Omental fat pad (tissue), 4 donors: ENCODE data around the gene APOBEC2. TPM values are rescaled to one million over a fixed set of nuclear protein-coding genes. Genes with fewer than 3 reads are reported as not detected.

ENCODE experiments used
- ATAC-seq: fragments of 150-250 bp; one replicate; pipeline ENCODE4 v1.9.1; 2016; ENCODE audit warnings: mild to moderate bottlenecking, moderate library complexity; ENCODE audit not compliant: low FRiP score
- DNase-seq: peaks from one replicate; pipeline ENCODE4 v3.0.0-alpha.2; 2019; ENCODE audit warnings: low spot score
- total RNA-seq, 4 donors: library from RNA; depleted of rRNA; stranded (reverse); fragments of >200 nt; gene quantifications; one replicate each; pipeline ENCODE4 v1.1.0, GENCODE V29; 2016
- TF ChIP-seq, protein P1 (sequence below), 3 donors: fragments of 450-650 bp; IDR thresholded peaks; one replicate each; pipeline ENCODE4 v1.5.1; 2016 to 2017; ENCODE audit warnings: antibody characterized with exemption in 3 of 3, mild to moderate bottlenecking in 3 of 3, moderate library complexity in 2 of 3

APOBEC2 gene
- total RNA-seq, 4 donors from 2014 or later = not detected

DNA sequence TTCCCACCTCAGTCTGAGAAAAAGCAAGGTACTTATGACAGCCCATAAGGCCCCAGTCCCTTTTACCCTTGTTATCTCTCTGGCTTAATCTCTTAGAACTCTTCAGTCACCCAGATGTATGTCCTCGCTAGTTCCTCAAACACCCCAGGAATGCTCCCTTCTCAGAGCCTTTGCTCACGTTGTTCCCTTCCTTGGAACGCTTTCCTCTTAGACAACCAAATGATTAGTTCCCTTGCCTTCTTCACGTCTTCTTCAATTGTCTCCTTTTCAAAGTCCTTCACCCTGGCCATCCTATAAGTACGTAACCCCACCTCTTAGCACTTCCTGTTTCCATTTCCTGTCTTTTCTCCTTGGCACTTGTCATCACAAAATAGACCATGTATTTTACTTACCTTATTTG, 1.1 kb upstream of the APOBEC2 start:
- DNase-seq (no peak), ATAC-seq (no peak)

DNA sequence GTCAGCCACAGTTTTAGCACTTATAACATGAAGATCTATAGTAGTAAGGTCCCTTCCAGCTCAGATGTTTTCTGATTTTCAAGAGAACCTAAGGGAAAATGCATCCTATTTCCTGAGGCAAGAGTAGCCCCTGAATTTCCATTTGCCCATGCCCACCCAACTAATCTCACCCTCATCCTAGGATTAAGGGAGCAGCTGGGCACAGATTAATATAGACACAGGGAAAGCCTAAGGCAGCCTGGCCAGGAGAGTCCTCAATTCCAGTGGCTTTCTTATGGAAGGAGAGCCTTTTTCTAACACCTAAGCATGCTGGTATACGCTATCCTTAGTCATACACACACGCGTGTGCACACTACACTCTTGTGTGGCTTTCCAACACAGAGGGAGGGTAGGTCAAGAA, 1.5 kb downstream of the APOBEC2 start:
- DNase-seq = no peak
- no peak for ATAC-seq
- TF ChIP-seq, protein P1, sequence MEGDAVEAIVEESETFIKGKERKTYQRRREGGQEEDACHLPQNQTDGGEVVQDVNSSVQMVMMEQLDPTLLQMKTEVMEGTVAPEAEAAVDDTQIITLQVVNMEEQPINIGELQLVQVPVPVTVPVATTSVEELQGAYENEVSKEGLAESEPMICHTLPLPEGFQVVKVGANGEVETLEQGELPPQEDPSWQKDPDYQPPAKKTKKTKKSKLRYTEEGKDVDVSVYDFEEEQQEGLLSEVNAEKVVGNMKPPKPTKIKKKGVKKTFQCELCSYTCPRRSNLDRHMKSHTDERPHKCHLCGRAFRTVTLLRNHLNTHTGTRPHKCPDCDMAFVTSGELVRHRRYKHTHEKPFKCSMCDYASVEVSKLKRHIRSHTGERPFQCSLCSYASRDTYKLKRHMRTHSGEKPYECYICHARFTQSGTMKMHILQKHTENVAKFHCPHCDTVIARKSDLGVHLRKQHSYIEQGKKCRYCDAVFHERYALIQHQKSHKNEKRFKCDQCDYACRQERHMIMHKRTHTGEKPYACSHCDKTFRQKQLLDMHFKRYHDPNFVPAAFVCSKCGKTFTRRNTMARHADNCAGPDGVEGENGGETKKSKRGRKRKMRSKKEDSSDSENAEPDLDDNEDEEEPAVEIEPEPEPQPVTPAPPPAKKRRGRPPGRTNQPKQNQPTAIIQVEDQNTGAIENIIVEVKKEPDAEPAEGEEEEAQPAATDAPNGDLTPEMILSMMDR (IDR thresholded peaks at IDR 0.05) = no peak

More for the DNA sequence above, 1.1 kb upstream of the APOBEC2 start:
- TF ChIP-seq, protein P1 (IDR thresholded peaks at IDR 0.05) = no peak

DNA sequence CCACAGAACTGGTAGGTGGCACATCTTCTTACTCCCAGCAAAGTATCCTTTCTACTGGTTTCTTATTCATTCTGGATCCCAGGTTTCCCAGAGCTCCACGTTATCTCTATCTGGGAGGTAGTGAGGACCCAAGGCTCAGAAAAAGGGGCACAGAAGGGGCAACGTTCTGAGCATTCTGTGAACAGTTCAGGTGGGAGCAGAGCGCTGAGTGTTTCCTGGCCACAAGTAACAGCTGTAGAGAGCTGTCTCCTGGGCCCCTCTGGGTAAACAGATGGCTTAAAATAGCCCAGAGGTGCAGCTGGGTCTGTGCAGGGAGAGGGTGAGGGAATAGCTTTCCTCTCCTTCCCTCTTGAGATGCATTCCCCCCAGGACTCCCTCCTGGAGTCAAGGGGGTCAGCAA, 2.1 kb downstream of the APOBEC2 start:
- ATAC-seq = no peak

DNA sequence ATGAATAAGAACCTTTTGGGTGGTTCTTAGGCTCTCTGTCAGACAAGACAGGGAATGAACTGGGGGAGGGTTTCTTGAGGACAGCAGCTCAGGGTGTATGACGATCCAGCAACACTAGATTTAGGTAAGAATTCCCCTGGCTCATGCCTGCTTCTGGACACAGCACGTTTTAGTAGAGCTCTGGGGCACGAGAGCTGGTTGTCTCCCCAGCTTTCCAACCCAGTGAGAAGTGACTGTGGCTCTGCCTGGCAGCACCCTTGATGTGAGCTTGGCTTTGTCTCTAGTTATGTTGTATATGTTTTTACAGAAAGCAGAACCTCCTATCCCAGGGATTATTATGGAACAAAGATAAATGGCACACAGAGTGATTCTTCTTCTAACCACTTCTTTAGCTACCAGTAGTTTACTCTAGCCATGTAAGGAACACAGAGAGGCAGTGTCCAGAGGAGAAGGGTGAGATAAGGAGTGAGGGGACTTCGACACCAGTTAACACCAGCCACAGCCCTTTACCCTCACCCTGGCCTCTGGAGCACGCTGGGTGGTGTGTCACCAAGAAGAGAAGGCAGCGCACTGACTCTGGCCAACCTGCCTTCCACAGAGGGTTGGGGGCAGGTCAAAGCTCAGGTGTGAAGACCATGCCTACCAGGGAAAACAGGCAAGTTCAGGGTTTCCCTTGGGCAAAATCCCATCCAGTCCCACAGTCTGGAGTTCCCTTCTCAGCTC, 3.9 kb downstream of the APOBEC2 start:
- DNase-seq (no peak), ATAC-seq (no peak)
- TF ChIP-seq, protein P1 (IDR thresholded peaks at IDR 0.05) = no peak

More for the DNA sequence above, 2.1 kb downstream of the APOBEC2 start:
- no peak for DNase-seq
- TF ChIP-seq, protein P1 (IDR thresholded peaks at IDR 0.05) = no peak

DNA sequence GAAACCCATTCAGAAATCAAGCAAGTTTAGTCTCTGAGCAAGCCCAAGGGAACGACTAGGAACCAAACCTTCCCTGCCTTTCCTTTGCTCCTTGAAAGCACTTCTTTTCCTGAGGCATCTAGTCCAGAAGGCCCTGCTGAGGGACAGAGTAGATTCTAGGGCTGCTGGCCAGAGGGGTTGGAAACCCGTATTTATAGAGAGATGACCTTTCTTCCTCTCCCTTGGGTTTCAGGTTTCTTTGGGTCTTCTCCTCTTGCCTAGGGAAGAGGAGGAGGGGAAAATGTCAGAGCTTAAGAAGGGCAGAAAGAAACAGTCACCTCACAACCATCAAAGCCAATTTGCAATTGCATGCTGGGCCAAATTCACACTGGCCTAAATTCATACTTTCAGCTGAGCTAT, 5.8 kb downstream of the APOBEC2 start:
- TF ChIP-seq, protein P1 (IDR thresholded peaks at IDR 0.05) = no peak
- ATAC-seq = no peak
- no peak for DNase-seq

DNA sequence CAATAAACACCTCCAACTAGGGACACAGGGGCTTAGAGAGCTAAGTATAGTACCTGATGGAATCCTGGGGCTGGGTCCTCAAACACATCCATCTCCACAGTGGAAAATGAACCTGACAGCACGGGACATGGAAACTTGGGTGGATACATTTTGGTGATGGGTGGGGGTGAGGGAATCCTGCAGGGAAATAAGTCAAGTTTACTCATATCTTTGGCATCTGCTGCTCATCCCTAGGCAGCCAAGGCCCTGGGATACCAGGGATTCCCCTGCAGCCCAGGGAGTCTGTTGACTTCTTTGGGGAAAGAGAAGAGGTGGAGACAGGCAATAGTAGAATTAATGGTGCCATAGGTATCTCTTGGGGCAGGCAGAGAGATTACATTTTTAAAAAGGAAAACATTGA, 6.6 kb downstream of the APOBEC2 start:
- DNase-seq (no peak), ATAC-seq (no peak)
- TF ChIP-seq, protein P1 (IDR thresholded peaks at IDR 0.05) = no peak

DNA sequence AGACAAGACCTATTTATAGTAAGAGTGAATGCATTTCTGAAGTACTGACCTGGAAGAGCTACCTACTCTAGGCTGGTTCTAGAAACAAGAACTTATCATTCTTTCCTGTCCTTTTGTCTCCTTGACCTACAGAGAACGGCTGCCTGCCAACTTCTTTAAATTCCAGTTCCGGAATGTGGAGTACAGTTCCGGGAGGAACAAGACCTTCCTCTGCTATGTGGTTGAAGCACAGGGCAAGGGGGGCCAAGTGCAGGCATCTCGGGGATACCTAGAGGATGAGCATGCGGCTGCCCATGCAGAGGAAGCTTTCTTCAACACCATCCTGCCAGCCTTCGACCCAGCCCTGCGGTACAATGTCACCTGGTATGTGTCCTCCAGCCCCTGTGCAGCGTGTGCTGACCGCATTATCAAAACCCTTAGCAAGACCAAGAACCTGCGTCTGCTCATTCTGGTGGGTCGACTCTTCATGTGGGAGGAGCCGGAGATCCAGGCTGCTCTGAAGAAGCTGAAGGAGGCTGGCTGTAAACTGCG, 8.3 kb downstream of the APOBEC2 start:
- DNase-seq (no peak), ATAC-seq (no peak)
- TF ChIP-seq, protein P1 (IDR thresholded peaks at IDR 0.05) = no peak
